ENCODE results near the gene KRT33A.
"Not testable (repeated sequence)": the region's sequence is repeated elsewhere in the genome, so short reads cannot be mapped to it uniquely, and the experiment has no call there.

KRT33A gene

GRCh38 chr17:41350381-41350878, at the start of gene KRT33A:
Gene KRT33A, minus strand, starts transcription at chr17:41350828. Its CDS starts 61 bp downstream, at chr17:41350767.
- H3K36me3 Mint-ChIP-seq (ENCODE audit: low read depth); H3K27ac Mint-ChIP-seq; H3K9me3 Mint-ChIP-seq; H3K4me3 Mint-ChIP-seq; H3K4me1 Mint-ChIP-seq (ENCODE audit: low read depth): not testable (repeated sequence)
- H3K27me3 Mint-ChIP-seq (ENCODE audit: low read depth), result peaks cover 31% of the 10 kb centered on the region

- H3K4me3 Mint-ChIP-seq, result no peak within 1 kb of the TSS
- H3K4me1 Mint-ChIP-seq (ENCODE audit: low read depth), result no peaks in the 10 kb centered on the region
- H3K36me3 Mint-ChIP-seq (ENCODE audit: low read depth), result no peaks in the 10 kb centered on the region
- H3K27me3 Mint-ChIP-seq (ENCODE audit: low read depth), result peaks cover 9% of the 10 kb centered on the region
- no peak within 1 kb of the TSS for H3K27ac Mint-ChIP-seq
- no peaks in the 10 kb centered on the region for H3K9me3 Mint-ChIP-seq
These were observed 46.5 kb upstream of the KRT33A start, which contains the start of gene KRT31 for GRCh38 chr17:41396996-41397660. Gene KRT31, minus strand, starts transcription at chr17:41397608. Its CDS starts 69 bp downstream, at chr17:41397539.

GRCh38 chr17:41396340-41396739, 45.7 kb upstream of the KRT33A start:
- Mint-ChIP-seq H3K27ac (no peak overlapping the region), H3K9me3 (no peaks in the 10 kb centered on the region), H3K36me3 (ENCODE audit: low read depth) (no peaks in the 10 kb centered on the region), H3K27me3 (ENCODE audit: low read depth) (peaks cover 12% of the 10 kb centered on the region), H3K4me1 (ENCODE audit: low read depth) (no peaks in the 10 kb centered on the region), H3K4me3 (no peak overlapping the region)

GRCh38 chr17:41395611-41396010, 45.0 kb upstream of the KRT33A start:
- no peak overlapping the region for H3K27ac Mint-ChIP-seq
- H3K9me3 Mint-ChIP-seq, result no peaks in the 10 kb centered on the region
- no peak overlapping the region for H3K4me3 Mint-ChIP-seq
- H3K36me3 Mint-ChIP-seq (ENCODE audit: low read depth), result no peaks in the 10 kb centered on the region
- H3K27me3 Mint-ChIP-seq (ENCODE audit: low read depth), result peaks cover 12% of the 10 kb centered on the region
- H3K4me1 Mint-ChIP-seq (ENCODE audit: low read depth), result no peaks in the 10 kb centered on the region

DNA sequence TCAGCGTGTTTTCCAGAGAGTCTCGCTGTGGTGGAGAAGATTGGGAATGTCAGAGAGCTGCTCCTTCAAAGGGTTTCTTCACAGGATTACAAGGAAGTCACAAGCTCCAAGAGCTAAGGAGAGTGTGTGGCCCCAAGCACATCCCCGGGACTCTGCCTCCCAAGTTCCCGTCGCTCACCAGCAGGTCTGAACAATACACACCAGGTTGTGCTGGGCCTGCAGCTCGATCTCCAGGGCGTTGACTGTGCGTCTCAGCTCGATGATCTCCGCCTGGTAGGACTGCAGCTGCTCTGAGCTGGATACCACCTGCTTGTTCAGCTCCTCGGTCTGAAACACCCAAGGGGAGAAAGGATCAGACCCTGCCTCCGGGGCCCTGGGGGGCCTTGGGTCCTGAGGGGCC, 44.4 kb upstream of the KRT33A start:
- not testable (repeated sequence) for H3K36me3 Mint-ChIP-seq (ENCODE audit: low read depth); H3K9me3 Mint-ChIP-seq; H3K4me1 Mint-ChIP-seq (ENCODE audit: low read depth); H3K4me3 Mint-ChIP-seq; H3K27ac Mint-ChIP-seq
- H3K27me3 Mint-ChIP-seq (ENCODE audit: low read depth), result peaks cover 12% of the 10 kb centered on the region

- Mint-ChIP-seq H3K27me3 (ENCODE audit: low read depth) (peaks cover 12% of the 10 kb centered on the region), H3K36me3 (ENCODE audit: low read depth) (no peaks in the 10 kb centered on the region), H3K4me3 (no peak overlapping the region), H3K27ac (no peak overlapping the region), H3K4me1 (ENCODE audit: low read depth) (no peaks in the 10 kb centered on the region), H3K9me3 (no peaks in the 10 kb centered on the region)
These were observed 43.8 kb upstream of the KRT33A start for GRCh38 chr17:41394254-41394996.

DNA sequence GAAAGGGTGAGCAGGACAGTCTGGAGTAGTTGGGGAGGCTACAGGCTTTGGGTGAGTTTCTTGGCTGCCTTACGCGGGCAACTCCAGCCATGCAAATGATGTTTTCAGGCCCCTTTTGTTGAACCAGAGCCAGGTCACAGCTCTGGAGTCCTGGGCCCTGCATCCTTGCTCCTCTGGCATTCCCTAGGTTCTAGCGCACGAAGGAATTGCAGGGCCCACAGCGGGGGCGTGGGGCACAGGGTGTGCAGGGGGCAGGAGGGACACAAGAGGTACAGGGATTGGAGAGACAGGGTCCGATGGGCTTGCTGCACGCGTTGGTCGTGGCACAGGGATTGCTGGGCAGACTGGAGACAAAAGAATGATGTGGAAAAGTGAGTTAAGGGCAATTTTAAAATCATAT, 43.2 kb upstream of the KRT33A start:
- Mint-ChIP-seq H3K27me3 (ENCODE audit: low read depth) (peaks cover 16% of the 10 kb centered on the region), H3K4me1 (ENCODE audit: low read depth) (no peaks in the 10 kb centered on the region), H3K9me3 (peaks cover 4% of the 10 kb centered on the region), H3K4me3 (no peak overlapping the region), H3K36me3 (ENCODE audit: low read depth) (no peaks in the 10 kb centered on the region), H3K27ac (no peak overlapping the region)

DNA sequence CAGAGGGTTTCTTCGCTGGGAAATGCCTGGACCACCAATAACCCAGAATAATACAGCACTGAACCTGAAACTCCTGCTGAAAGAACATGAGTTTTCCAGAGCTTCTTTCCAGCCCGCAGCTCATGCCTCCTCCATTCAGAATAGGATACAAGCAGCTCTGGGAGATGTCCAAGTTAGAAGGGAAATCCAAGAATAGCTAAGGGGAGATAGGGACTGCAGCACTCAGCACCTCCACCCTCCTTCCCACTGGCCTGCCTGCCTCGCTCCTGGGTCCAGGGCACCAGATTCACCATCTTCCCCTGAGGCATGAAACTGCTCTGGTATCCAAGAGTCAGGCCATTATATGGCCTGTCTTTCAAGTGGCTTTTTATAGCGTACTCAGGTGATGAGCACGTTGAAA, 42.7 kb upstream of the KRT33A start:
- Mint-ChIP-seq H3K4me1 (ENCODE audit: low read depth) (no peaks in the 10 kb centered on the region), H3K27me3 (ENCODE audit: low read depth) (peaks cover 16% of the 10 kb centered on the region), H3K27ac (no peak overlapping the region), H3K4me3 (no peak overlapping the region), H3K36me3 (ENCODE audit: low read depth) (no peaks in the 10 kb centered on the region), H3K9me3 (peaks cover 5% of the 10 kb centered on the region)

GRCh38 chr17:41392278-41392677, 41.6 kb upstream of the KRT33A start:
- H3K4me1 Mint-ChIP-seq (ENCODE audit: low read depth), result no peaks in the 10 kb centered on the region
- H3K27me3 Mint-ChIP-seq (ENCODE audit: low read depth), result peaks cover 10% of the 10 kb centered on the region
- peaks cover 13% of the 10 kb centered on the region for H3K9me3 Mint-ChIP-seq
- H3K27ac Mint-ChIP-seq, result no peak overlapping the region
- no peaks in the 10 kb centered on the region for H3K36me3 Mint-ChIP-seq (ENCODE audit: low read depth)
- no peak overlapping the region for H3K4me3 Mint-ChIP-seq

DNA sequence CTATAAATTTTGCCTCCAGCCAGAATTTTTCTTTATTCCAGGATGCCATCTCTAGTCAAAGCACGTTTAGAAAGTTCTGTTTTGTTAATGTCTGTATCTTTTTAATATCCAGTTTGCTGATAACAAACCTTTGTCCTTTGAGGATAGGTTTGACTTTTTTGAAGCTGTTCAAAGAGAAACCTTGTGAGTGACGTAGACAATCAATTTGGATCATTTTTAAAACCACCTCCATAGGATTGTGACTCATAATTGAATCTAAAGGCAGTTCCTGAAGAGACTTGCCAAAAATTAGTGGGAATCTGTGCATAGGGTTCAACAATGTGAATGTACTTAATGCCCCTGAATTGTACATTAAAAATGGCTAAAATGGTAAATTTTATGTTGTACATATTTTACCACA, 40.9 kb upstream of the KRT33A start:
- peaks cover 18% of the 10 kb centered on the region for H3K9me3 Mint-ChIP-seq
- no peaks in the 10 kb centered on the region for H3K4me1 Mint-ChIP-seq (ENCODE audit: low read depth)
- H3K27me3 Mint-ChIP-seq (ENCODE audit: low read depth), result peaks cover 13% of the 10 kb centered on the region

DNA sequence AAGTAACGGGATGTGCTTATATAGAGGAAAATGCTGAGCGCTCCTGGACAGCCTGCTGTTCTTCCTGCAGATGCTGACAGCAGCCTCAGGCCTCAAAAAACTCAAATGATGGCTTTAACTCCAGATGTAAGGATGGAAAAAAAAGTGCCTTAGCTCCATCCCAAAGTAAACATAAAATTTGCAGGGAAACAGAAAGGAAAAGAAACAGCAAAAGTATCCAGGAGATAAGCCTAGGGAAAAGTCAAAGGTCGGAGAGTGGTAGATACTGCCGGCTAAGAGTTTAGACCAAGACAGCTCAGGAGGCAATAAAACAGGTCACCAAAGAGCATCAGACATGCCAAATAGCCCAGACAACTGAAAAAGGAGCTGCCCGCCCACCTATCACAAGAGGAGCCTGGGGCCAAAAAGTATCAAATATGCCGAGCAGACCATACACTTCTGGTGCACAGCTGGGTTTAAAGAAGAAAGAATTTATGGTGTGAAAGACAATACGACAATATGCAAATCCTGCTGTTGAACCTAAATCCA, 39.8 kb upstream of the KRT33A start:
- Mint-ChIP-seq H3K9me3 (peaks cover 23% of the 10 kb centered on the region), H3K36me3 (ENCODE audit: low read depth) (no peaks in the 10 kb centered on the region), H3K27me3 (ENCODE audit: low read depth) (peaks cover 13% of the 10 kb centered on the region), H3K4me1 (ENCODE audit: low read depth) (no peaks in the 10 kb centered on the region), H3K4me3 (no peak overlapping the region), H3K27ac (no peak overlapping the region)

More for the DNA sequence above, 40.9 kb upstream of the KRT33A start:
- Mint-ChIP-seq H3K36me3 (ENCODE audit: low read depth) (no peaks in the 10 kb centered on the region), H3K4me3 (no peak overlapping the region), H3K27ac (no peak overlapping the region)

DNA sequence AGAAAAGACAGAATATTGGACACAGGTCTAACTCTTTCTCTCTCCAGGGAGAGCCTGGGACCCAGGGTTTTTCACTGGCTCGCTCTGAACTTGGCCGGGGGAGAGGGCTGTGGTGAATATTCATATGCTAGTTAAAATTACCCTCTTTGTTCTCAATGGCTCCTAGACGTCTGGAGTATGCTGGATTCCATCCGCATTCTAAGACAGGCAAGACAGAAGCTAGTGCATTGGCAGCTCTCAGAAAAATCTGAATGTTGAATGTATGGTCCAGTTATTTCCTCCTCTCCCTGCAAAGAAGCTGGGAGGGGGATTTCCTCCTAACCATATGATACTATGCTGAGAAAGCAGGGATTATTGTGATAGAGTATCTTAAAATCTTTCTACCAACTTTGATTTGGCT, 37.0 kb upstream of the KRT33A start:
- no peaks in the 10 kb centered on the region for H3K36me3 Mint-ChIP-seq (ENCODE audit: low read depth)
- no peaks in the 10 kb centered on the region for H3K4me1 Mint-ChIP-seq (ENCODE audit: low read depth)
- H3K4me3 Mint-ChIP-seq, result no peak overlapping the region

GRCh38 chr17:41386227-41386626, 35.6 kb upstream of the KRT33A start:
- Mint-ChIP-seq H3K4me3 (no peak overlapping the region), H3K27me3 (ENCODE audit: low read depth) (peaks cover 13% of the 10 kb centered on the region), H3K27ac (no peak overlapping the region), H3K9me3 (peaks cover 23% of the 10 kb centered on the region), H3K4me1 (ENCODE audit: low read depth) (no peaks in the 10 kb centered on the region), H3K36me3 (ENCODE audit: low read depth) (no peaks in the 10 kb centered on the region)

More for the DNA sequence above, 37.0 kb upstream of the KRT33A start:
- Mint-ChIP-seq H3K9me3 (peaks cover 23% of the 10 kb centered on the region), H3K27ac (no peak overlapping the region), H3K27me3 (ENCODE audit: low read depth) (peaks cover 19% of the 10 kb centered on the region)

GRCh38 chr17:41383690-41384089, 33.1 kb upstream of the KRT33A start:
- no peak overlapping the region for H3K27ac Mint-ChIP-seq
- peaks cover 15% of the 10 kb centered on the region for H3K27me3 Mint-ChIP-seq (ENCODE audit: low read depth)
- no peaks in the 10 kb centered on the region for H3K36me3 Mint-ChIP-seq (ENCODE audit: low read depth)
- H3K4me3 Mint-ChIP-seq, result no peak overlapping the region
- H3K4me1 Mint-ChIP-seq (ENCODE audit: low read depth), result no peaks in the 10 kb centered on the region
- H3K9me3 Mint-ChIP-seq, result peaks cover 18% of the 10 kb centered on the region

DNA sequence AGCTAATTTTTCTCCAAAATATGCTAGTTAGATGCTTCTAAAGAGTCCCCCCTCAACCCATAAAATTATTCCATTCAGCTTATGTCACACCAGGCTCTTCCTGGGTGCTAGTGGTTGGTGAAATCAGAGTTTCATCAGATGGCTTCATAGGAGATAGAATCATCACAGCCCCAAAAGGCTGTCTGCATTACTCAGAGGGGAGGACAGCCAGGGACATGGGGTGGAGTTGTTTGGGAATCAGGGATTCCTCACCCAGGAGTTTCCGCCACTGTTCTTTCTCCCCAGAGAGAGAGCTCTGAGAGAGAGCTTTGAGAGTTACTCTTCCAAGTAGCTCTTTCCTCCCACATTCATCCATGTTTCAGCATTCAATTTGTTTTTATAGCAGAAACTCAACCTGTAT, 31.8 kb upstream of the KRT33A start:
- Mint-ChIP-seq H3K36me3 (ENCODE audit: low read depth) (no peaks in the 10 kb centered on the region), H3K9me3 (peaks cover 10% of the 10 kb centered on the region), H3K27ac (no peak overlapping the region), H3K27me3 (ENCODE audit: low read depth) (peaks cover 15% of the 10 kb centered on the region), H3K4me3 (no peak overlapping the region), H3K4me1 (ENCODE audit: low read depth) (no peaks in the 10 kb centered on the region)

All from T-helper 1 cell treated with Interleukin-12 subunit alpha and Interleukin-12 subunit beta and Interleukin-4 antibody, amounts not matched to agents 30 μg/mL and 1 μg/mL, for 36 hours (primary cell).